Gastrocnemius medialis (tissue), 4 donors: ENCODE data around the gene ZNF526. TPM values are rescaled to one million over a fixed set of nuclear protein-coding genes. Genes with fewer than 3 reads are reported as not detected.

Experiments used
- ATAC-seq, 2 donors: fragments of 150-250 bp; one replicate each; pipeline ENCODE4 v1.9.1; 2016
- DNase-seq, 2 donors: peaks; one replicate each; pipeline ENCODE4 v3.0.0-alpha.2; 2019
- H3K27ac ChIP-seq, 4 donors: fragments of 200-600 bp; sonication (generic); 1 replicate in 1 of 4; 2 replicates in 3 of 4; pipeline ENCODE4 v1.5.1; 2016 to 2018; ENCODE audit warnings: mild to moderate bottlenecking in 2 of 4, moderate library complexity in 1 of 4
- H3K27me3 ChIP-seq, 3 donors: fragments of 200-600 bp; sonication (generic) in 2 of 3; 1 replicate in 1 of 3; 2 replicates in 2 of 3; pipeline versions ENCODE4 v1.5.1 to v1.6.0; 2016 to 2019; ENCODE audit warnings: mild to moderate bottlenecking in 1 of 3, moderate library complexity in 1 of 3
- H3K36me3 ChIP-seq, 2 donors: fragments of 200-600 bp; sonication (generic) in 1 of 2; one replicate each; pipeline ENCODE4 v1.5.1; 2017 to 2018
- H3K4me1 ChIP-seq, 2 donors: fragments of 200-600 bp; sonication (generic) in 1 of 2; one replicate each; pipeline ENCODE4 v1.5.1; 2016 to 2017; ENCODE audit warnings: mild to moderate bottlenecking in 2 of 2
- H3K4me3 ChIP-seq, 4 donors: fragments of 200-600 bp; sonication (generic) in 3 of 4; 1 replicate in 1 of 4; 2 replicates in 3 of 4; pipeline ENCODE4 v1.5.1; 2016 to 2019; ENCODE audit warnings: mild to moderate bottlenecking in 2 of 4
- H3K9me3 ChIP-seq, 3 donors: fragments of 200-600 bp; sonication (generic) in 2 of 3; 1 replicate in 1 of 3; 2 replicates in 2 of 3; pipeline ENCODE4 v1.5.1; 2016 to 2019
- POLR2A ChIP-seq, 2 donors: fragments of 450-650 bp; IDR thresholded peaks; one replicate each; pipeline ENCODE4 v1.6.1; 2017; ENCODE audit warnings: antibody characterized with exemption in 2 of 2, mild to moderate bottlenecking in 2 of 2, moderate library complexity in 2 of 2
- in situ Hi-C, 4 donors: fragments of 200-750 bp; cut with MboI; loops; one replicate each; pipeline versions ENCODE4 v1.15.0 to v1.8.0; 2017; ENCODE audit warnings: low sequenced_read_pairs in 4 of 4
- intact Hi-C: fragments of 100-400 bp; cut with DNase I; formaldehyde crosslinking; loops from one replicate; pipeline ENCODE4 v1.15.1; 2023; ENCODE audit warnings: low total_unique reads
- total RNA-seq, 4 donors: library from RNA; depleted of rRNA; stranded (reverse); fragments of >200 nt; gene quantifications; one replicate each; pipeline versions ENCODE4 v1.1.0 to v1.2.3, GENCODE V29; 2016
- TF ChIP-seq, protein P1 (sequence below), 5 experiments: fragments of 450-650 bp in 3 of 5; fragments of 200-600 bp in 2 of 5; sonication (generic) in 2 of 5; IDR thresholded peaks in 4 of 5; conservative IDR thresholded peaks in 1 of 5; 1 replicate in 4 of 5; 2 replicates in 1 of 5; pipeline ENCODE4 v1.5.1; 2016 to 2019; ENCODE audit warnings: antibody characterized with exemption in 5 of 5, mild to moderate bottlenecking in 3 of 5, moderate library complexity in 3 of 5

ZNF526 gene
- total RNA-seq, 4 donors from 2014 or later: 3.3 to 5.8 (median 4.9) TPM

DNA sequence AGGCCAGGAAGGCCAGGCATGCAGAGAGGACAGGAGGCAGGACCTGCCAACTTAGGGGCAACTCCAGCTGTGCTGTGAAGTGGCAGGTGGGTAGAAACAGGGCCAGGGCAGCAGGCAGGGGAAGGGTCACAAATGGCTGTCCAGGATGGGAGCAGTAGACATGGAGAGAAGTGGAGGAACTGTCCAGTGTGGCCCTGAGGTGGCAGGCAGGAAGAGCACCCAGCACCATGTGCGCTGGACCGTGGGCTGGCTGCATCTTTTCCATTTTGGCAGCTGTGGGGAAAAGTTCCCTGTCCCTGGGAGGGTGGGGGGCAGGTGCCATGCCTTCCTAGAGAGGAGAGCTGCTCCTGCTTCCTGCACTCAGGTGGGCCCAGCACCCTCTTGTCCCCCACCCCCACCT lies 16.4 kb upstream of the ZNF526 start:
- Histone ChIP-seq H3K4me1 (no peaks in the 10 kb centered on the region), H3K4me3 (no peak overlapping the region), H3K27ac (no peak overlapping the region), H3K36me3 (peaks cover 0 to 65% of the 10 kb centered on the region in 2 donors), H3K27me3 (no peaks in the 10 kb centered on the region), H3K9me3 (no peaks in the 10 kb centered on the region)
- DNase-seq (no peak), ATAC-seq (no peak)
- in situ Hi-C loops (no loop called here), intact Hi-C loops (no loop called here)
- TF ChIP-seq POLR2A (IDR thresholded peaks at IDR 0.05): no peak
- TF ChIP-seq, protein P1, sequence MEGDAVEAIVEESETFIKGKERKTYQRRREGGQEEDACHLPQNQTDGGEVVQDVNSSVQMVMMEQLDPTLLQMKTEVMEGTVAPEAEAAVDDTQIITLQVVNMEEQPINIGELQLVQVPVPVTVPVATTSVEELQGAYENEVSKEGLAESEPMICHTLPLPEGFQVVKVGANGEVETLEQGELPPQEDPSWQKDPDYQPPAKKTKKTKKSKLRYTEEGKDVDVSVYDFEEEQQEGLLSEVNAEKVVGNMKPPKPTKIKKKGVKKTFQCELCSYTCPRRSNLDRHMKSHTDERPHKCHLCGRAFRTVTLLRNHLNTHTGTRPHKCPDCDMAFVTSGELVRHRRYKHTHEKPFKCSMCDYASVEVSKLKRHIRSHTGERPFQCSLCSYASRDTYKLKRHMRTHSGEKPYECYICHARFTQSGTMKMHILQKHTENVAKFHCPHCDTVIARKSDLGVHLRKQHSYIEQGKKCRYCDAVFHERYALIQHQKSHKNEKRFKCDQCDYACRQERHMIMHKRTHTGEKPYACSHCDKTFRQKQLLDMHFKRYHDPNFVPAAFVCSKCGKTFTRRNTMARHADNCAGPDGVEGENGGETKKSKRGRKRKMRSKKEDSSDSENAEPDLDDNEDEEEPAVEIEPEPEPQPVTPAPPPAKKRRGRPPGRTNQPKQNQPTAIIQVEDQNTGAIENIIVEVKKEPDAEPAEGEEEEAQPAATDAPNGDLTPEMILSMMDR (IDR thresholded peaks at IDR 0.05 in 4 of 5, conservative IDR thresholded peaks at IDR 0.05 in 1 of 5): no peak

DNA sequence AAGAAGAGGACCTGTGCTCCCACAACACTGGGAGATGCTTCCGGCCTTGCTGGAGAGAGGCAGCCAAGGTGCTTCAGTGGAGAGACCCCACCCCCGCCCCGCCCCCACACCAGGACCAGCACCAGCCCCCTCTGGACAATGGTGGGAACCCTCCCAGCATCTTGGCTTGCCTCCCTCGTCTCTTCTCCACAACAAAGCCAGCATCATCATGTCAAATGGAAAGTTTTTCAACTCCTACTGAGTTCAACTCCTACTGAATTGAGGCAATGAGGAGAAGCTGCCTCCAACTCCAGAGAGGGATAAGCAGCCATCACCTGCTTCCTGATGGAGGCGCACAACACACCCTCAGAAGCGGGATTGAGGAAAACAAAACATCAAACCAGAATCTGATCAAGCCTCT lies 15.4 kb upstream of the ZNF526 start:
- no peak overlapping the region for H3K4me3 ChIP-seq
- ATAC-seq (no peak), DNase-seq (no peak)
- no peaks in the 10 kb centered on the region for H3K9me3 ChIP-seq
- no peaks in the 10 kb centered on the region for H3K4me1 ChIP-seq
- intact Hi-C loops: no loop called here
- in situ Hi-C loops: no loop called here
- no peaks in the 10 kb centered on the region for H3K27me3 ChIP-seq
- H3K27ac ChIP-seq: no peak overlapping the region
- H3K36me3 ChIP-seq: peaks cover 0 to 65% of the 10 kb centered on the region in 2 donors
- TF ChIP-seq POLR2A (IDR thresholded peaks at IDR 0.05): no peak
- TF ChIP-seq, protein P1 (IDR thresholded peaks at IDR 0.05 in 4 of 5, conservative IDR thresholded peaks at IDR 0.05 in 1 of 5): no peak

DNA sequence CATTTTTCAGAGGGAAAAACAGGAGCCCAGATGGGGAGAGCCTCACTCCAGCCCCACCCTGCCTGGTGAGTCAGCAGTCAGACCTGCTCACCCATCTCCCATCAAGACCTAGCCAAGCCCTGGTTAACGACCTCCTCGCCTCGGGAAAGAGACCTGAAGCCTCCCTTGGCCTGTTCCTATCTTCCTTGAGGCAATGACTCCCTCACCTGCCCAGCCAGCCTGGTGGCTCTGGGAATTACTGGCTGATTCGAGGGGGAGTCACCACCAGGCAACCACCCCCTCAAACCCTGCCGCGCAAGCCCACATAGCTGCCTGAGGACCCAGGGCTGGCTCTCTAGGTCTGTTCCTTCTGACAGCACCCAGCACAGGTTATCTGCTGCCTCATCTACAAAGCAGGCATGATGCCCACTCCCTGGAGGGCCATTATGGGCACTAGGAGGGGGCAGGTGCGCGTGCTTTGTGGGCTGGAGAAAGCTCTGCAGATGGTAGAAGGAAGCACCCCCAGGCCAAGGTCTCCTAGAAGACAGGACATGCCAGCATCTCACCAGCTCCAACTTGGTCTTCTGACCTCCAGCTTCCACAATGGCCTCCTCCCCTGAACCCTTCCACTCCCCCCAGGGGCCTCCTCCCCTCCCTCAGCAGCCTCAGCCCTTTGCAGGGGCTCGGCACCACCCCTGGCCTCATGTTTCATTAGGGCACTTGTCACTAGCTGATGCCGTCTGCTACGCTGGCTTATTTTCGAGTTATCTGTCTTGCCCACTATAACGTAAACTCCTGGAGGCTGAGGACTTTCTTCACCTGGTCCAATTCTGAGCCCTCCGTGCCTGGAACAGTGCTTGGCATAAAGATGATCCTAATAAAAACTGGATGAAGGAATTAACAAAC lies 13.0 kb upstream of the ZNF526 start:
- TF ChIP-seq, protein P1 (IDR thresholded peaks at IDR 0.05 in 4 of 5, conservative IDR thresholded peaks at IDR 0.05 in 1 of 5): no peak
- no peak for TF ChIP-seq POLR2A (IDR thresholded peaks at IDR 0.05)
- intact Hi-C loops (no loop called here), in situ Hi-C loops (no loop called here)
- peaks cover 0 to 77% of the 10 kb centered on the region in 2 donors for H3K36me3 ChIP-seq
- no peaks in the 10 kb centered on the region for H3K4me1 ChIP-seq
- H3K9me3 ChIP-seq: no peaks in the 10 kb centered on the region
- no peak for DNase-seq
- no peaks in the 10 kb centered on the region for H3K27me3 ChIP-seq
- ATAC-seq: no peak
- no peak overlapping the region for H3K4me3 ChIP-seq
- H3K27ac ChIP-seq: no peak overlapping the region

DNA sequence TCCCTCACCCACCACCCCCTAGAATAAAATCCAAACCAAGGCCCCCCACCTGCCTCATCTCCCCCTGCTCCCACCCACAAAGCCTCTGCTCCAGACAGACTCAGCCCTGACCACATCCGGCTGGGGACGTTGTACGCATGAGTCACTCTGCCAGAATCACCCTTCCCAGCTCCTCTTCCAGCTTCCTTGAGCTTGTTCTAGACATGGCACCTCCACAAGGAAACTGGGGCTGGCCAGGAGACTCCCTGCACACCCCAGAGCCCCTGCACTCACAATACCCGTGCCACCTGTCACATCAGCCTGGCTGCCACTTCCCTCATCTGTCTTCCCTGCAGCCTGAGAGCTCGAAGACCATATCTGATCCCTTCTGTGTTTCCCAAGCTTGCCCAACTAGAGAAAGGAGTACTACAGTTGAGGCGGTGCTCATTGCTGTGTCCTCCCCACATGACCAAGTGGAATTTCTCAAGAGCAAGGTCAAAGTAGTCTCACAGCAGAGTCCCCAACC lies 12.3 kb upstream of the ZNF526 start:
- H3K4me1 ChIP-seq: no peaks in the 10 kb centered on the region
- peaks cover 0 to 83% of the 10 kb centered on the region in 2 donors for H3K36me3 ChIP-seq
- in situ Hi-C loops: no loop called here
- H3K27me3 ChIP-seq: no peaks in the 10 kb centered on the region
- H3K9me3 ChIP-seq: no peaks in the 10 kb centered on the region
- H3K4me3 ChIP-seq: no peak overlapping the region
- H3K27ac ChIP-seq: no peak overlapping the region
- DNase-seq (no peak), ATAC-seq (no peak)
- intact Hi-C loops: no loop called here
- TF ChIP-seq, protein P1 (IDR thresholded peaks at IDR 0.05 in 4 of 5, conservative IDR thresholded peaks at IDR 0.05 in 1 of 5): no peak
- no peak for TF ChIP-seq POLR2A (IDR thresholded peaks at IDR 0.05)
